ENCODE data around the gene REV3L.

- TF ChIP-seq CTCF (IDR thresholded peaks at IDR 0.05) = peak; percentile 34 to 46 (median 42)
- TF ChIP-seq POLR2AphosphoS5 (IDR thresholded peaks at IDR 0.05) = no peak
Measured at GRCh38 chr6:111478749-111479148, 4.3 kb downstream of the REV3L start.

All from esophagus muscularis mucosa (tissue), 3 donors.